ENCODE results near the gene ING5.

DNA sequence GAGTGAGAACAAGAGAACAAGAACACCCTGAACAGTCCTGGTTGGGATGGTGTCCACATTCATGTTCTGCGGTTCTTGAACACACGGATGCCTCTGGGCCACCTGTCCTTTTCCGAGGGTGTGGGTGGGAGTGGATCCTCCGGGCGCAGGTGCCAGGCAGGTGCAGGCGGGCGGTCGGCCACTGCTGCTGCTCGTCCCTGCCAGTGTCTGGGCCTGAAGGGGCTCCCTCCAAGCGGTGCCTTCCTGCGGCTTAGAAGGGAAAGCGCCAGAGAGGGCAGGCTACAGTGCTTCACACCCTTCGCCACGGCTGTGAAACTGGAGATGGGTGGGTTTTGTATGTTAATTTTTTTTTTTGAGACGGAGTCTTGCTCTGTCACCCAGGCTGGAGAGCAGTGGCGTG, 24.6 kb downstream of the ING5 start:
- TF ChIP-seq POLR2A (IDR thresholded peaks at IDR 0.05; ENCODE audit: low read depth, low read length) = no peak
- TF ChIP-seq, protein P1, sequence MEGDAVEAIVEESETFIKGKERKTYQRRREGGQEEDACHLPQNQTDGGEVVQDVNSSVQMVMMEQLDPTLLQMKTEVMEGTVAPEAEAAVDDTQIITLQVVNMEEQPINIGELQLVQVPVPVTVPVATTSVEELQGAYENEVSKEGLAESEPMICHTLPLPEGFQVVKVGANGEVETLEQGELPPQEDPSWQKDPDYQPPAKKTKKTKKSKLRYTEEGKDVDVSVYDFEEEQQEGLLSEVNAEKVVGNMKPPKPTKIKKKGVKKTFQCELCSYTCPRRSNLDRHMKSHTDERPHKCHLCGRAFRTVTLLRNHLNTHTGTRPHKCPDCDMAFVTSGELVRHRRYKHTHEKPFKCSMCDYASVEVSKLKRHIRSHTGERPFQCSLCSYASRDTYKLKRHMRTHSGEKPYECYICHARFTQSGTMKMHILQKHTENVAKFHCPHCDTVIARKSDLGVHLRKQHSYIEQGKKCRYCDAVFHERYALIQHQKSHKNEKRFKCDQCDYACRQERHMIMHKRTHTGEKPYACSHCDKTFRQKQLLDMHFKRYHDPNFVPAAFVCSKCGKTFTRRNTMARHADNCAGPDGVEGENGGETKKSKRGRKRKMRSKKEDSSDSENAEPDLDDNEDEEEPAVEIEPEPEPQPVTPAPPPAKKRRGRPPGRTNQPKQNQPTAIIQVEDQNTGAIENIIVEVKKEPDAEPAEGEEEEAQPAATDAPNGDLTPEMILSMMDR (IDR thresholded peaks at IDR 0.05; ENCODE audit: extremely low read depth in 1 of 2, insufficient read depth in 1 of 2, low read depth in 1 of 2, low read length in 2 of 2) = no peak
- no peak for TF ChIP-seq MYC (IDR thresholded peaks at IDR 0.05; ENCODE audit: low read depth, low read length)
- TF ChIP-seq EZH2 (IDR thresholded peaks at IDR 0.05; ENCODE audit: borderline replicate concordance, low read depth, low read length, severe bottlenecking) = no peak
- no peak for TF ChIP-seq POLR2AphosphoS5 (IDR thresholded peaks at IDR 0.05; ENCODE audit: insufficient read depth, low read depth, low read length)
- TF ChIP-seq, protein P2, sequence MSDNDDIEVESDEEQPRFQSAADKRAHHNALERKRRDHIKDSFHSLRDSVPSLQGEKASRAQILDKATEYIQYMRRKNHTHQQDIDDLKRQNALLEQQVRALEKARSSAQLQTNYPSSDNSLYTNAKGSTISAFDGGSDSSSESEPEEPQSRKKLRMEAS (IDR thresholded peaks at IDR 0.05; ENCODE audit: insufficient read depth, insufficient read length) = no peak
- no peak for TF ChIP-seq JUN (IDR thresholded peaks at IDR 0.05; ENCODE audit: borderline replicate concordance, insufficient read depth, insufficient read length, low read depth)
- no peak for TF ChIP-seq GATA2 (IDR thresholded peaks at IDR 0.05; ENCODE audit: insufficient read depth, insufficient read length, low read depth, low read length)
- TF ChIP-seq FOS (IDR thresholded peaks at IDR 0.05; ENCODE audit: borderline replicate concordance, insufficient read depth, low read length) = no peak

Data from endothelial cell of umbilical vein (primary cell).